GM23338 (cell line): ENCODE results near the gene DENND4C. TPM values are rescaled to one million over a fixed set of nuclear protein-coding genes. Genes with fewer than 3 reads are reported as not detected.

Experiments
- ATAC-seq: fragments of 200-7000 bp; cut with Tn5 transposase; 3 replicates; pipeline ENCODE4 v1.9.1; 2020
- DNase-seq: peaks from one replicate; pipeline ENCODE4 v3.0.0-alpha.2; 2015; ENCODE audit warnings: low spot score
- H2AFZ ChIP-seq: fragments of 200-600 bp; sonication (generic); 2 replicates; pipeline ENCODE4 v1.8.0; 2016; ENCODE audit warnings: antibody characterized with exemption, mild to moderate bottlenecking, moderate library complexity
- H3F3A ChIP-seq: fragments of 200-600 bp; sonication (generic); replicated peaks from 2 replicates; pipeline ENCODE4 v1.8.0; 2017; ENCODE audit warnings: antibody characterized with exemption, mixed run types, low read depth
- H3K27ac ChIP-seq: fragments of 200-600 bp; sonication (generic); 2 replicates; pipeline ENCODE4 v1.6.1; 2016; ENCODE audit warnings: low read depth
- H3K27me3 ChIP-seq: fragments of 200-600 bp; sonication (generic); 2 replicates; pipeline ENCODE4 v1.8.0; 2016; ENCODE audit warnings: mild to moderate bottlenecking, mixed run types, moderate library complexity; ENCODE audit not compliant: insufficient read depth
- H3K36me3 ChIP-seq: fragments of 200-600 bp; sonication (generic); 2 replicates; pipeline ENCODE4 v1.8.0; 2016; ENCODE audit warnings: mild to moderate bottlenecking; ENCODE audit not compliant: insufficient read depth
- H3K4me1 ChIP-seq: fragments of 200-600 bp; sonication (generic); 2 replicates; pipeline ENCODE4 v1.8.0; 2016; ENCODE audit warnings: mild to moderate bottlenecking, moderate library complexity; ENCODE audit not compliant: insufficient read depth
- H3K4me2 ChIP-seq: fragments of 200-600 bp; sonication (generic); 2 replicates; pipeline ENCODE4 v1.7.1; 2017; ENCODE audit warnings: mixed run types
- H3K4me3 ChIP-seq: fragments of 200-600 bp; sonication (generic); 2 replicates; pipeline ENCODE4 v1.6.1; 2016; ENCODE audit warnings: mixed run types
- H3K79me2 ChIP-seq: fragments of 200-600 bp; sonication (generic); replicated peaks from 2 replicates; pipeline ENCODE4 v1.8.0; 2017; ENCODE audit warnings: mild to moderate bottlenecking; ENCODE audit not compliant: insufficient read depth
- H3K9me2 ChIP-seq: fragments of 200-600 bp; sonication (generic); 2 replicates; pipeline ENCODE4 v1.8.0; 2017; ENCODE audit not compliant: insufficient read depth
- H4K20me1 ChIP-seq: fragments of 200-600 bp; sonication (generic); replicated peaks from 2 replicates; pipeline ENCODE4 v1.8.0; 2017; ENCODE audit warnings: mild to moderate bottlenecking; ENCODE audit not compliant: insufficient read depth
- H3K27ac Mint-ChIP-seq: 2 replicates; pipeline ENCODE4 v1.8.0; 2020; ENCODE audit warnings: inconsistent platforms, mild to moderate bottlenecking, moderate library complexity, mixed read lengths
- H3K27me3 Mint-ChIP-seq: 3 replicates; pipeline ENCODE4 v1.8.0; 2022; ENCODE audit warnings: low read depth, mild to moderate bottlenecking, moderate library complexity, mixed read lengths, inconsistent platforms; ENCODE audit not compliant: insufficient read depth, poor library complexity
- H3K36me3 Mint-ChIP-seq: 3 replicates; pipeline ENCODE4 v1.8.0; 2021; ENCODE audit warnings: low read depth, mild to moderate bottlenecking, inconsistent platforms, moderate library complexity, mixed read lengths
- H3K4me1 Mint-ChIP-seq: 3 replicates; pipeline ENCODE4 v1.8.0; 2020; ENCODE audit warnings: mild to moderate bottlenecking, inconsistent platforms, mixed read lengths
- H3K4me3 Mint-ChIP-seq: 3 replicates; pipeline ENCODE4 v1.8.0; 2021; ENCODE audit warnings: moderate library complexity, mild to moderate bottlenecking, inconsistent platforms, mixed read lengths
- H3K9me3 Mint-ChIP-seq: 3 replicates; pipeline ENCODE4 v1.8.0; 2020; ENCODE audit warnings: moderate library complexity, mild to moderate bottlenecking, inconsistent platforms, mixed read lengths
- CREB1 ChIP-seq: fragments of 250-450 bp; sonication (Bioruptor Pico); IDR thresholded peaks from 2 replicates; pipeline ENCODE4 v1.5.0; 2020; ENCODE audit warnings: low read depth, mild to moderate bottlenecking, moderate library complexity
- CTCF ChIP-seq, 2 experiments: fragments of 200-600 bp in 1 of 2; sonication (generic) in 1 of 2; conservative IDR thresholded peaks; 2 replicates each; pipeline versions ENCODE4 v1.5.1 to v1.6.1; 2016 to 2017; ENCODE audit warnings: antibody characterized with exemption in 2 of 2, low read depth in 2 of 2, mild to moderate bottlenecking in 2 of 2, moderate library complexity in 1 of 2
- ETS1 ChIP-seq: IDR thresholded peaks from 2 replicates; pipeline ENCODE4 v1.6.1; 2016; ENCODE audit warnings: antibody characterized with exemption
- EZH2 ChIP-seq: fragments of 200-600 bp; sonication (generic); IDR thresholded peaks from one replicate; pipeline ENCODE4 v1.8.0; 2017; ENCODE audit warnings: antibody characterized with exemption, mild to moderate bottlenecking, low read depth; ENCODE audit not compliant: unreplicated experiment
- EZH2phosphoT487 ChIP-seq: fragments of 200-600 bp; sonication (generic); IDR thresholded peaks from one replicate; pipeline ENCODE4 v1.8.1; 2018; ENCODE audit warnings: antibody characterized with exemption; ENCODE audit not compliant: unreplicated experiment
- JUNB ChIP-seq: IDR thresholded peaks from one replicate; pipeline ENCODE4 v1.6.1; 2016; ENCODE audit warnings: antibody characterized with exemption; ENCODE audit not compliant: unreplicated experiment
- NANOG ChIP-seq: IDR thresholded peaks from 2 replicates; pipeline ENCODE4 v1.6.1; 2016; ENCODE audit warnings: antibody characterized with exemption, borderline replicate concordance
- POLR2AphosphoS5 ChIP-seq: IDR thresholded peaks from 2 replicates; pipeline ENCODE4 v1.6.1; 2016; ENCODE audit warnings: antibody characterized with exemption, low read depth
- REST ChIP-seq: IDR thresholded peaks from one replicate; pipeline ENCODE4 v1.6.1; 2018; ENCODE audit warnings: antibody characterized with exemption; ENCODE audit not compliant: unreplicated experiment
- STAT1 ChIP-seq: IDR thresholded peaks from one replicate; pipeline ENCODE4 v1.6.1; 2016; ENCODE audit warnings: antibody characterized with exemption; ENCODE audit not compliant: unreplicated experiment
- ZNF114 ChIP-seq: fragments of 250-450 bp; sonication (Bioruptor Pico); IDR thresholded peaks from 2 replicates; pipeline ENCODE4 v1.5.0; 2020; ENCODE audit warnings: mild to moderate bottlenecking, moderate library complexity
- ZNF331 ChIP-seq: fragments of 250-450 bp; sonication (Bioruptor Pico); IDR thresholded peaks from 2 replicates; pipeline ENCODE4 v1.5.0; 2020; ENCODE audit warnings: low read depth, mild to moderate bottlenecking, moderate library complexity
- ZNF462 ChIP-seq: fragments of 250-450 bp; sonication (Bioruptor Pico); IDR thresholded peaks from 2 replicates; pipeline ENCODE4 v1.5.0; 2020; ENCODE audit warnings: mild to moderate bottlenecking, moderate library complexity
- polyA plus RNA-seq: library from polyadenylated mRNA; unstranded; fragments of >200 nt; fragmentation: Nextera tagmentation; extraction: Ambion mirVana; gene quantifications from 2 replicates; pipeline ENCODE4 v1.2.1, GENCODE V29; 2016
- total RNA-seq: library from RNA; depleted of rRNA; stranded (reverse); fragments of >200 nt; shearing (Covaris generic); gene quantifications from 2 replicates; pipeline ENCODE4 v1.2.3, GENCODE V29; 2014

DENND4C gene
- total and polyA plus RNA-seq, 2 experiments from 2014 or later = 6.4 to 30.8 TPM

- H3F3A ChIP-seq = no peaks in the 10 kb centered on the region
- no peaks in the 10 kb centered on the region for H3K27me3 ChIP-seq
- H3K36me3 ChIP-seq = no peaks in the 10 kb centered on the region
- Mint-ChIP-seq H3K4me3 (no peak overlapping the region), H3K36me3 (peaks cover 9% of the 10 kb centered on the region; the same call in 1 of the 3 replicates), H3K9me3 (no peaks in the 10 kb centered on the region), H3K4me1 (peaks cover 21% of the 10 kb centered on the region), H3K27ac (peak overlapping the region; percentile 36; the same call in 1 of the 2 replicates), H3K27me3 (peaks cover 6% of the 10 kb centered on the region)
- H3K79me2 ChIP-seq = peaks cover 79% of the 10 kb centered on the region
- H4K20me1 ChIP-seq = peaks cover 6% of the 10 kb centered on the region; the same call in 1 of the 2 replicates
- no peak overlapping the region for H3K4me2 ChIP-seq
- no peak overlapping the region for H2AFZ ChIP-seq
- TF ChIP-seq ZNF462 (CRISPR knock-in tag) = no peak
- no peak for TF ChIP-seq ZNF331 (CRISPR knock-in tag)
- TF ChIP-seq EZH2 = no peak
- no peak for TF ChIP-seq REST
- TF ChIP-seq ETS1 = no peak
- no peak for TF ChIP-seq ZNF114 (CRISPR knock-in tag)
- TF ChIP-seq JUNB = no peak
- TF ChIP-seq EZH2phosphoT487 = no peak
- no peak for TF ChIP-seq NANOG
- no peak for TF ChIP-seq CREB1 (CRISPR knock-in tag)
- no peak for TF ChIP-seq STAT1
- TF ChIP-seq CTCF (conservative IDR thresholded peaks at IDR 0.05; ENCODE audit: low read depth in 2 of 2) = no peak
- TF ChIP-seq POLR2AphosphoS5 = no peak
- DNase-seq (no peak), ATAC-seq (no peak)
- peak overlapping the region; percentile 74; the same call in 1 of the 2 replicates for H3K27ac ChIP-seq
- no peaks in the 10 kb centered on the region for H3K9me2 ChIP-seq
- peaks cover 10% of the 10 kb centered on the region for H3K4me1 ChIP-seq
- no peak overlapping the region for H3K4me3 ChIP-seq
Measured at GRCh38 chr9:19252885-19253219, 22.4 kb downstream of the DENND4C start.
